Measurements from ENCODE around the gene KCNG2. TPM values are rescaled to one million over a fixed set of nuclear protein-coding genes. Genes with fewer than 3 reads are reported as not detected.

KCNG2 gene
- total and polyA plus RNA-seq, 2 of the 4 experiments (the other 2 are of a cell fraction): not detected

DNA sequence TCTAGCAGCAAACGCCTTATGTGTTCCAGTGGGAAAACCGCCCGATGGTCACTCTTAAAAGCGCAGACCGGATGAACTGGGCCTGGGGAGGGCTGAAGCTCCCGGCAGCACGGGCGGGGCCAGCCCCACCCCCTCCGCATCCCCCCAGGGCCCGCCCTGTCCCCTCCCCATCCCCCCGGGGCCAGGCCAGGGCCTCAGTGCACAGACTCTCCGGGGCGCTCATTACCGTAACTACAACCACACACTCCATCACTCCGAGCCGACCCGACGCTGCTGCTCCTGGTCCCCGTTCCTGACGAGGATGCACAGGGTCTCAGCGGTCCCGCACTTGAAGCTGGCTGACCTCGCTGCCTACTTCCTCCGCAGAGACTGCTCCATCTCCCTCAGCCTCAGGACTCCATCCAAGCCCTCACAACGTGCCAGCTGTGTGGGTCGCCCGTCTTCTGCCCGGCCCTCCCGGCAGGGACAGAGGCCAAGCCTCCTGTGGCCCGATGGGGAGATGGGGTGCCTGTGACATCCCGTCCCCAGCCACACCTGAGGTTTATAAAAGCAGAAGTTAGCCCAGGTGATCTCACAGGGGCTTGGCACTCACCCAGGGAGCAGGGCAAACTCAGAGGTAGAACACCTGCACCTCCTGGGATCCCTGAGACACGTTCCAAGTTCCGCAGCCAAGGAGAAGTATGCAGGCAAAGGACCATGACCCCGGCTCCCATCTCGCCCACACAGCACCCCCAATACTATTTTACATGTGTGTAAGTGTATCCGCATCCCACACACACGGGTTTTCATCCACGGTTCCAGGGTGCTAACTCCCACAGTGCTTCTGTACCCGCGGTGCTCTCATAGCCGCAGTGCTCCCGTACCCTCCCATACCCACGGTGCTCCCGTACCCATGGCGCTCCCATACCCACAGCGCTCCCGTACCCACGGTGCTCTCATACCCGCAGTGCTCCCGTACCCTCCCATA lies 117.7 kb downstream of the KCNG2 start (continued):
- TF ChIP-seq USF2 (IDR thresholded peaks at IDR 0.05; ENCODE audit: low read depth, low read length): no peak

- no TSS peak for BruUV-seq (replicated peaks)
- no peak overlapping the region for H3K4me2 ChIP-seq (ENCODE audit: low read depth, low read length)
- H3K9ac ChIP-seq (ENCODE audit: low read depth, low read length): no peak overlapping the region
- no peak overlapping the region for H2AFZ ChIP-seq (replicated peaks; ENCODE audit: low read length, poor library complexity)
- H3K56ac ChIP-seq (ENCODE audit: extremely low read depth, insufficient read depth, low read length): no peak overlapping the region
- H3K9me1 ChIP-seq (ENCODE audit: insufficient read depth, low read length): 0 out of 2 replicates have a peak, but pooled peaks cover 4% of the 10 kb centered on the region
- H2BK15ac ChIP-seq (ENCODE audit: low read depth, low read length): no peak overlapping the region
- no peak overlapping the region for H4K5ac ChIP-seq (ENCODE audit: low read depth, low read length)
- in situ Hi-C loops (cut with MboI; ENCODE audit: low sequenced_read_pairs): no loop called here
- no peak overlapping the region for H2BK120ac ChIP-seq (ENCODE audit: low read depth, low read length)
- no peak overlapping the region for H2AK5ac ChIP-seq (ENCODE audit: low read depth, low read length)
- H2AK9ac ChIP-seq (replicated peaks; ENCODE audit: low read depth, low read length, poor library complexity): no peak overlapping the region
- H3K9me3 ChIP-seq (ENCODE audit: control insufficient read depth, insufficient read depth, low read length): peaks cover 11% of the 10 kb centered on the region; the same call in 1 of the 2 replicates
- H4K8ac ChIP-seq (ENCODE audit: low read depth in 2 of 2, low read length in 2 of 2): no peak overlapping the region
- 98% methylated on average over 9 of the region's 26 CpGs; no CpG with 5 or more reads in 1 of the 2 experiments for WGBS, 2 experiments (ENCODE audit: extremely low coverage in 2 of 2, insufficient read length in 1 of 2)
- no peaks in the 10 kb centered on the region for H3K4me1 ChIP-seq (ENCODE audit: control insufficient read depth, insufficient read depth, low read length)
- no peak overlapping the region for H2BK20ac ChIP-seq (ENCODE audit: low read depth, low read length)
- H3K79me1 ChIP-seq (ENCODE audit: low read depth in 1 of 2, low read length in 2 of 2): peaks cover 13 to 40% of the 10 kb centered on the region in 2 experiments
- H3K23ac ChIP-seq (ENCODE audit: low read depth, low read length): no peak overlapping the region
- CTCF ChIA-PET: no interaction called here
- intact Hi-C loops (cut with micrococcal nuclease): no loop called here
- H2BK5ac ChIP-seq (ENCODE audit: low read depth, low read length, poor library complexity, severe bottlenecking): no peak overlapping the region
- no peak overlapping the region for H3K18ac ChIP-seq (ENCODE audit: low read depth, low read length)
- dilution Hi-C loops (cut with HindIII; ENCODE audit: low sequenced_read_pairs, unreplicated experiment): no loop called here
- DNase-seq: no peak
- no peak for ATAC-seq (ENCODE audit: low read depth)
- POLR2A ChIA-PET (ENCODE audit: unreplicated experiment): no interaction called here
- peaks cover 56% of the 10 kb centered on the region for H3K36me3 ChIP-seq (ENCODE audit: control insufficient read depth, insufficient read depth, low read length)
- no peak overlapping the region for H3K27ac ChIP-seq (ENCODE audit: insufficient read depth, low read length)
- H3K14ac ChIP-seq (replicated peaks; ENCODE audit: low read depth, low read length): no peak overlapping the region
- no peak overlapping the region for H3K4ac ChIP-seq (ENCODE audit: low read depth, low read length)
- H3K27me3 ChIP-seq (ENCODE audit: control insufficient read depth, insufficient read depth, low read length): no peaks in the 10 kb centered on the region
- H4K20me1 ChIP-seq (ENCODE audit: insufficient read depth, low read length): peaks cover 12% of the 10 kb centered on the region
- H4K91ac ChIP-seq (ENCODE audit: insufficient read depth, low read depth, low read length): no peak overlapping the region
- no peak overlapping the region for H3K4me3 ChIP-seq (ENCODE audit: insufficient read depth, low read depth, low read length)
- TF ChIP-seq, protein P1, sequence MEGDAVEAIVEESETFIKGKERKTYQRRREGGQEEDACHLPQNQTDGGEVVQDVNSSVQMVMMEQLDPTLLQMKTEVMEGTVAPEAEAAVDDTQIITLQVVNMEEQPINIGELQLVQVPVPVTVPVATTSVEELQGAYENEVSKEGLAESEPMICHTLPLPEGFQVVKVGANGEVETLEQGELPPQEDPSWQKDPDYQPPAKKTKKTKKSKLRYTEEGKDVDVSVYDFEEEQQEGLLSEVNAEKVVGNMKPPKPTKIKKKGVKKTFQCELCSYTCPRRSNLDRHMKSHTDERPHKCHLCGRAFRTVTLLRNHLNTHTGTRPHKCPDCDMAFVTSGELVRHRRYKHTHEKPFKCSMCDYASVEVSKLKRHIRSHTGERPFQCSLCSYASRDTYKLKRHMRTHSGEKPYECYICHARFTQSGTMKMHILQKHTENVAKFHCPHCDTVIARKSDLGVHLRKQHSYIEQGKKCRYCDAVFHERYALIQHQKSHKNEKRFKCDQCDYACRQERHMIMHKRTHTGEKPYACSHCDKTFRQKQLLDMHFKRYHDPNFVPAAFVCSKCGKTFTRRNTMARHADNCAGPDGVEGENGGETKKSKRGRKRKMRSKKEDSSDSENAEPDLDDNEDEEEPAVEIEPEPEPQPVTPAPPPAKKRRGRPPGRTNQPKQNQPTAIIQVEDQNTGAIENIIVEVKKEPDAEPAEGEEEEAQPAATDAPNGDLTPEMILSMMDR (conservative IDR thresholded peaks at IDR 0.05; ENCODE audit: low read depth, low read length): no peak
- no peak for TF ChIP-seq MXI1 (IDR thresholded peaks at IDR 0.05; ENCODE audit: borderline replicate concordance, low read depth, low read length)
- no peak for TF ChIP-seq RCOR1 (IDR thresholded peaks at IDR 0.05; ENCODE audit: insufficient replicate concordance, low read length)
- no peak for TF ChIP-seq USF2 (IDR thresholded peaks at IDR 0.05; ENCODE audit: low read depth, low read length)
- no peak for TF ChIP-seq RAD21 (IDR thresholded peaks at IDR 0.05; ENCODE audit: low read length)
- TF ChIP-seq CEBPB (IDR thresholded peaks at IDR 0.05; ENCODE audit: low read depth, low read length): no peak
- no peak for TF ChIP-seq NFE2L2 (IDR thresholded peaks at IDR 0.05; ENCODE audit: low read depth, low read length)
- TF ChIP-seq SMC3 (IDR thresholded peaks at IDR 0.05; ENCODE audit: low read depth, low read length): no peak
- TF ChIP-seq ELK1 (IDR thresholded peaks at IDR 0.05; ENCODE audit: borderline replicate concordance, low read depth, low read length): no peak
- TF ChIP-seq BHLHE40 (IDR thresholded peaks at IDR 0.05; ENCODE audit: low read depth, low read length): no peak
These were observed 118.4 kb downstream of the KCNG2 start for GRCh38 chr18:79916128-79916494.

Measured in IMR-90 (cell line).